GM18951 (cell line): ENCODE data around the gene GNB2.
"Not testable (repeated sequence)": the region's sequence is repeated elsewhere in the genome, so short reads cannot be mapped to it uniquely, and the experiment has no call there.

Experiments
- POLR2A ChIP-seq: IDR thresholded peaks from 4 replicates; pipeline ENCODE4 v1.6.1; 2011; ENCODE audit warnings: mild to moderate bottlenecking; ENCODE audit not compliant: insufficient read length, insufficient read depth; ENCODE audit errors: extremely low read depth
- in situ Hi-C: fragments of 300-500 bp; cut with MboI; formaldehyde crosslinking; loops from one replicate; pipeline ENCODE4 v1.12.0; 2022; ENCODE audit warnings: low sequenced_read_pairs, mixed read lengths, inconsistent platforms; ENCODE audit not compliant: unreplicated experiment

GNB2 gene

GRCh38 chr7:100641860-100642533 is 31.5 kb upstream of the GNB2 start:
- no peak for TF ChIP-seq POLR2A
- in situ Hi-C loops = no loop called here

- no peak for TF ChIP-seq POLR2A
- in situ Hi-C loops = no loop called here
These were observed 31.0 kb upstream of the GNB2 start for GRCh38 chr7:100642534-100642907.

GRCh38 chr7:100649826-100650565 is 23.5 kb upstream of the GNB2 start:
- no peak for TF ChIP-seq POLR2A
- in situ Hi-C loops = no loop called here

GRCh38 chr7:100654908-100655831 is 18.4 kb upstream of the GNB2 start:
- TF ChIP-seq POLR2A = no peak
- in situ Hi-C loops = no loop called here

- no peak for TF ChIP-seq POLR2A
- in situ Hi-C loops = no loop called here
These were observed 17.4 kb upstream of the GNB2 start, which contains the start of gene ACTL6B for GRCh38 chr7:100655908-100656674. Gene ACTL6B (minus strand): TSS chr7:100656448. CDS start chr7:100656354, 94 bp downstream.

- in situ Hi-C loops = not testable (repeated sequence)
These were observed 11.3 kb upstream of the GNB2 start for GRCh38 chr7:100662194-100662776.

- in situ Hi-C loops = no loop called here
- no peak for TF ChIP-seq POLR2A
These were observed 8.3 kb upstream of the GNB2 start for GRCh38 chr7:100665168-100665726.

GRCh38 chr7:100667331-100668068 is 6.0 kb upstream of the GNB2 start:
- in situ Hi-C loops = no loop called here
- no peak for TF ChIP-seq POLR2A

- no peak for TF ChIP-seq POLR2A
- in situ Hi-C loops = no loop called here
These were observed 5.5 kb upstream of the GNB2 start for GRCh38 chr7:100668069-100668449.

- in situ Hi-C loops = not testable (repeated sequence)
These were observed 4.4 kb upstream of the GNB2 start for GRCh38 chr7:100669106-100669505.

- in situ Hi-C loops = no loop called here
- TF ChIP-seq POLR2A = no peak
These were observed 3.5 kb upstream of the GNB2 start for GRCh38 chr7:100670074-100670473.

- in situ Hi-C loops = no loop called here
- TF ChIP-seq POLR2A = no peak
These were observed 1.9 kb upstream of the GNB2 start for GRCh38 chr7:100671353-100672327.
